Measurements from ENCODE around the gene GNB3. TPM values are rescaled to one million over a fixed set of nuclear protein-coding genes. Genes with fewer than 3 reads are reported as not detected.

The GNB3 gene
- total RNA-seq, 1 experiment from 2014 or later: 14.0 TPM

- TF ChIP-seq, protein P1, sequence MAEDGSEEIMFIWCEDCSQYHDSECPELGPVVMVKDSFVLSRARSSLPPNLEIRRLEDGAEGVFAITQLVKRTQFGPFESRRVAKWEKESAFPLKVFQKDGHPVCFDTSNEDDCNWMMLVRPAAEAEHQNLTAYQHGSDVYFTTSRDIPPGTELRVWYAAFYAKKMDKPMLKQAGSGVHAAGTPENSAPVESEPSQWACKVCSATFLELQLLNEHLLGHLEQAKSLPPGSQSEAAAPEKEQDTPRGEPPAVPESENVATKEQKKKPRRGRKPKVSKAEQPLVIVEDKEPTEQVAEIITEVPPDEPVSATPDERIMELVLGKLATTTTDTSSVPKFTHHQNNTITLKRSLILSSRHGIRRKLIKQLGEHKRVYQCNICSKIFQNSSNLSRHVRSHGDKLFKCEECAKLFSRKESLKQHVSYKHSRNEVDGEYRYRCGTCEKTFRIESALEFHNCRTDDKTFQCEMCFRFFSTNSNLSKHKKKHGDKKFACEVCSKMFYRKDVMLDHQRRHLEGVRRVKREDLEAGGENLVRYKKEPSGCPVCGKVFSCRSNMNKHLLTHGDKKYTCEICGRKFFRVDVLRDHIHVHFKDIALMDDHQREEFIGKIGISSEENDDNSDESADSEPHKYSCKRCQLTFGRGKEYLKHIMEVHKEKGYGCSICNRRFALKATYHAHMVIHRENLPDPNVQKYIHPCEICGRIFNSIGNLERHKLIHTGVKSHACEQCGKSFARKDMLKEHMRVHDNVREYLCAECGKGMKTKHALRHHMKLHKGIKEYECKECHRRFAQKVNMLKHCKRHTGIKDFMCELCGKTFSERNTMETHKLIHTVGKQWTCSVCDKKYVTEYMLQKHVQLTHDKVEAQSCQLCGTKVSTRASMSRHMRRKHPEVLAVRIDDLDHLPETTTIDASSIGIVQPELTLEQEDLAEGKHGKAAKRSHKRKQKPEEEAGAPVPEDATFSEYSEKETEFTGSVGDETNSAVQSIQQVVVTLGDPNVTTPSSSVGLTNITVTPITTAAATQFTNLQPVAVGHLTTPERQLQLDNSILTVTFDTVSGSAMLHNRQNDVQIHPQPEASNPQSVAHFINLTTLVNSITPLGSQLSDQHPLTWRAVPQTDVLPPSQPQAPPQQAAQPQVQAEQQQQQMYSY (CRISPR knock-in tag; IDR thresholded peaks at IDR 0.05): no peak
- TF ChIP-seq SMAD3 (CRISPR knock-in tag; IDR thresholded peaks at IDR 0.05; ENCODE audit: borderline replicate concordance) (peak; percentile 39; the same call in 1 of the 2 replicates), ETV6 (CRISPR knock-in tag; IDR thresholded peaks at IDR 0.05) (no peak), ZNF281 (CRISPR knock-in tag; IDR thresholded peaks at IDR 0.05) (no peak), TEAD1 (CRISPR knock-in tag; IDR thresholded peaks at IDR 0.05) (no peak), ZNF396 (CRISPR knock-in tag; IDR thresholded peaks at IDR 0.05; ENCODE audit: borderline replicate concordance) (peak; percentile 44; the same call in 1 of the 2 replicates), RORB (CRISPR knock-in tag; IDR thresholded peaks at IDR 0.05) (no peak), ZBTB43 (CRISPR knock-in tag; IDR thresholded peaks at IDR 0.05) (no peak), SMAD4 (CRISPR knock-in tag; IDR thresholded peaks at IDR 0.05) (no peak), NFATC4 (CRISPR knock-in tag; IDR thresholded peaks at IDR 0.05) (no peak), IRF2 (CRISPR knock-in tag; IDR thresholded peaks at IDR 0.05; ENCODE audit: borderline replicate concordance, low read depth) (no peak), CREB1 (CRISPR knock-in tag; IDR thresholded peaks at IDR 0.05) (no peak), CTCF (IDR thresholded peaks at IDR 0.05) (no peak), OVOL2 (CRISPR knock-in tag; IDR thresholded peaks at IDR 0.05; ENCODE audit: borderline replicate concordance) (no peak), FOXJ3 (CRISPR knock-in tag; IDR thresholded peaks at IDR 0.05; ENCODE audit: borderline replicate concordance) (no peak), ELF4 (CRISPR knock-in tag; IDR thresholded peaks at IDR 0.05; ENCODE audit: low read depth) (no peak), NR2C2 (CRISPR knock-in tag; IDR thresholded peaks at IDR 0.05) (peak; percentile 61; the same call in 1 of the 2 replicates), ZNF138 (CRISPR knock-in tag; conservative IDR thresholded peaks at IDR 0.05) (no peak), SOX15 (CRISPR knock-in tag; IDR thresholded peaks at IDR 0.05) (no peak)
- TF ChIP-seq, protein P2, sequence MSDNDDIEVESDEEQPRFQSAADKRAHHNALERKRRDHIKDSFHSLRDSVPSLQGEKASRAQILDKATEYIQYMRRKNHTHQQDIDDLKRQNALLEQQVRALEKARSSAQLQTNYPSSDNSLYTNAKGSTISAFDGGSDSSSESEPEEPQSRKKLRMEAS (CRISPR knock-in tag; IDR thresholded peaks at IDR 0.05): peak; percentile 84
- TF ChIP-seq, protein P3, sequence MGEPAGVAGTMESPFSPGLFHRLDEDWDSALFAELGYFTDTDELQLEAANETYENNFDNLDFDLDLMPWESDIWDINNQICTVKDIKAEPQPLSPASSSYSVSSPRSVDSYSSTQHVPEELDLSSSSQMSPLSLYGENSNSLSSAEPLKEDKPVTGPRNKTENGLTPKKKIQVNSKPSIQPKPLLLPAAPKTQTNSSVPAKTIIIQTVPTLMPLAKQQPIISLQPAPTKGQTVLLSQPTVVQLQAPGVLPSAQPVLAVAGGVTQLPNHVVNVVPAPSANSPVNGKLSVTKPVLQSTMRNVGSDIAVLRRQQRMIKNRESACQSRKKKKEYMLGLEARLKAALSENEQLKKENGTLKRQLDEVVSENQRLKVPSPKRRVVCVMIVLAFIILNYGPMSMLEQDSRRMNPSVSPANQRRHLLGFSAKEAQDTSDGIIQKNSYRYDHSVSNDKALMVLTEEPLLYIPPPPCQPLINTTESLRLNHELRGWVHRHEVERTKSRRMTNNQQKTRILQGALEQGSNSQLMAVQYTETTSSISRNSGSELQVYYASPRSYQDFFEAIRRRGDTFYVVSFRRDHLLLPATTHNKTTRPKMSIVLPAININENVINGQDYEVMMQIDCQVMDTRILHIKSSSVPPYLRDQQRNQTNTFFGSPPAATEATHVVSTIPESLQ (CRISPR knock-in tag; IDR thresholded peaks at IDR 0.05): no peak
- TF ChIP-seq, protein P4, sequence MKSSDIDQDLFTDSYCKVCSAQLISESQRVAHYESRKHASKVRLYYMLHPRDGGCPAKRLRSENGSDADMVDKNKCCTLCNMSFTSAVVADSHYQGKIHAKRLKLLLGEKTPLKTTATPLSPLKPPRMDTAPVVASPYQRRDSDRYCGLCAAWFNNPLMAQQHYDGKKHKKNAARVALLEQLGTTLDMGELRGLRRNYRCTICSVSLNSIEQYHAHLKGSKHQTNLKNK (CRISPR knock-in tag; IDR thresholded peaks at IDR 0.05): no peak
- TF ChIP-seq, protein P5, sequence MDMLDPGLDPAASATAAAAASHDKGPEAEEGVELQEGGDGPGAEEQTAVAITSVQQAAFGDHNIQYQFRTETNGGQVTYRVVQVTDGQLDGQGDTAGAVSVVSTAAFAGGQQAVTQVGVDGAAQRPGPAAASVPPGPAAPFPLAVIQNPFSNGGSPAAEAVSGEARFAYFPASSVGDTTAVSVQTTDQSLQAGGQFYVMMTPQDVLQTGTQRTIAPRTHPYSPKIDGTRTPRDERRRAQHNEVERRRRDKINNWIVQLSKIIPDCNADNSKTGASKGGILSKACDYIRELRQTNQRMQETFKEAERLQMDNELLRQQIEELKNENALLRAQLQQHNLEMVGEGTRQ (CRISPR knock-in tag; IDR thresholded peaks at IDR 0.05): peak; percentile 65
Observed at GRCh38 chr12:6851921-6852650, 11.4 kb downstream of the GNB3 start, which contains the start of gene USP5 (continued).

Measured in WTC11 (cell line).